ENCODE data around the gene NEK11.

The NEK11 gene

GRCh38 chr3:131141770-131142169 is 115.1 kb downstream of the NEK11 start:
- DNase-seq (ENCODE audit: low spot score): no peak

GRCh38 chr3:131142580-131142979 is 115.9 kb downstream of the NEK11 start:
- DNase-seq (ENCODE audit: low spot score): no peak

GRCh38 chr3:131143802-131144201 is 117.1 kb downstream of the NEK11 start:
- DNase-seq (ENCODE audit: low spot score): no peak

GRCh38 chr3:131147534-131147933 is 120.9 kb downstream of the NEK11 start:
- no peak for DNase-seq (ENCODE audit: low spot score)

GRCh38 chr3:131158434-131158833 is 131.8 kb downstream of the NEK11 start:
- DNase-seq (ENCODE audit: low spot score): no peak

- no peak for DNase-seq (ENCODE audit: low spot score)
Observed at GRCh38 chr3:131162516-131162915, 135.8 kb downstream of the NEK11 start.

GRCh38 chr3:131167867-131168266 is 141.2 kb downstream of the NEK11 start:
- DNase-seq (ENCODE audit: low spot score): no peak

- no peak for DNase-seq (ENCODE audit: low spot score)
Observed at GRCh38 chr3:131169331-131169730, 142.7 kb downstream of the NEK11 start.

- DNase-seq (ENCODE audit: low spot score): no peak
Observed at GRCh38 chr3:131172502-131173200, 146.0 kb downstream of the NEK11 start.

- DNase-seq (ENCODE audit: low spot score): no peak
Observed at GRCh38 chr3:131174752-131175151, 148.1 kb downstream of the NEK11 start.

- DNase-seq (ENCODE audit: low spot score): no peak
Observed at GRCh38 chr3:131178710-131179375, 152.2 kb downstream of the NEK11 start.

- DNase-seq (ENCODE audit: low spot score): no peak
Observed at GRCh38 chr3:131192701-131193100, 166.0 kb downstream of the NEK11 start.

- peak; percentile 18 for DNase-seq (ENCODE audit: low spot score)
Observed at GRCh38 chr3:131193641-131194238, 167.1 kb downstream of the NEK11 start.

GRCh38 chr3:131194816-131195215 is 168.1 kb downstream of the NEK11 start:
- no peak for DNase-seq (ENCODE audit: low spot score)

GRCh38 chr3:131200636-131201199 is 174.0 kb downstream of the NEK11 start:
- DNase-seq (ENCODE audit: low spot score): no peak

- DNase-seq (ENCODE audit: low spot score): no peak
Observed at GRCh38 chr3:131216330-131216729, 189.7 kb downstream of the NEK11 start.

GRCh38 chr3:131216801-131217200 is 190.1 kb downstream of the NEK11 start:
- DNase-seq (ENCODE audit: low spot score): peak; percentile 63

GRCh38 chr3:131217296-131217741 is 190.6 kb downstream of the NEK11 start:
- no peak for DNase-seq (ENCODE audit: low spot score)

- DNase-seq (ENCODE audit: low spot score): no peak
Observed at GRCh38 chr3:131218196-131218595, 191.5 kb downstream of the NEK11 start.

- DNase-seq (ENCODE audit: low spot score): peak; percentile 63
Observed at GRCh38 chr3:131221731-131222130, 195.1 kb downstream of the NEK11 start.

GRCh38 chr3:131222599-131222998 is 195.9 kb downstream of the NEK11 start:
- DNase-seq (ENCODE audit: low spot score): no peak

- no peak for DNase-seq (ENCODE audit: low spot score)
Observed at GRCh38 chr3:131223373-131224289, 197.0 kb downstream of the NEK11 start.

All from GM03348 (cell line).